ENCODE data around the gene CARMIL3.
"Not testable (repeated sequence)": the region's sequence is repeated elsewhere in the genome, so short reads cannot be mapped to it uniquely, and the experiment has no call there.

The CARMIL3 gene

GRCh38 chr14:24042746-24043145, 9.1 kb upstream of the CARMIL3 start:
- no peak for DNase-seq

DNA sequence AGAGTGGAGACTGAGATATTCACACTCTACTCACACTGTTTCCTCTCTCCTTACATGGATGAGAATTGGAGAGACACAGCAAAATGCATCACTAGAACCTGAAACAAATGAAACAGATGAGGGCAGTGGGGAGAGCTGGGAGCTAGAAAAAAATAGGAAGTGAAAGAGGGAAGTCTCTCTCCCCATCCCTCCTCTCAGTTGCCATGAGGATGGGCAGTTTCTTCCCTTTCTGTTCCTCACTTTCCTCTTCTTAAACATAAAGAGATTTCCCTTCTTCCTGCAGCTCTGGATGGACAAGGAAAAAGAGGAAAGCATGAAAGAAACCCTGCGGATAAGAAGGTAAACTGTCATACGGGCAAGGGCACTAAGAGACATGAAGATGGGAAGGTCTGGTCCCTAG, 2.8 kb upstream of the CARMIL3 start:
- not testable (repeated sequence) for DNase-seq

DNA sequence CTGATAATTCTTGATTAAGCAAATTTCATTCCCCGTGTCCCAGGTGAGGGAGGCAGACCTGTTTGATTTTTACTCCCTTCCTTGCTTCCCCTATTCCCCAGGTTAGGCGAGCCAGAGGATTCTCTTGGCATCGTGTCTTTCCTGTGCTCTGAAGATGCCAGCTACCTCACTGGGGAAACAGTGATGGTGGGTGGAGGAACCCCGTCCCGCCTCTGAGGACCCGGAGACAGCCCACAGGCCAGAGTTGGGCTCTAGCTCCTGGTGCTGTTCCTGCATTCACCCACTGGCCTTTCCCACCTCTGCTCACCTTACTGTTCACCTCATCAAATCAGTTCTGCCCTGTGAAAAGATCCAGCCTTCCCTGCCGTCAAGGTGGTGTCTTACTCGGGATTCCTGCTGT, 1.1 kb upstream of the CARMIL3 start:
- not testable (repeated sequence) for DNase-seq

DNA sequence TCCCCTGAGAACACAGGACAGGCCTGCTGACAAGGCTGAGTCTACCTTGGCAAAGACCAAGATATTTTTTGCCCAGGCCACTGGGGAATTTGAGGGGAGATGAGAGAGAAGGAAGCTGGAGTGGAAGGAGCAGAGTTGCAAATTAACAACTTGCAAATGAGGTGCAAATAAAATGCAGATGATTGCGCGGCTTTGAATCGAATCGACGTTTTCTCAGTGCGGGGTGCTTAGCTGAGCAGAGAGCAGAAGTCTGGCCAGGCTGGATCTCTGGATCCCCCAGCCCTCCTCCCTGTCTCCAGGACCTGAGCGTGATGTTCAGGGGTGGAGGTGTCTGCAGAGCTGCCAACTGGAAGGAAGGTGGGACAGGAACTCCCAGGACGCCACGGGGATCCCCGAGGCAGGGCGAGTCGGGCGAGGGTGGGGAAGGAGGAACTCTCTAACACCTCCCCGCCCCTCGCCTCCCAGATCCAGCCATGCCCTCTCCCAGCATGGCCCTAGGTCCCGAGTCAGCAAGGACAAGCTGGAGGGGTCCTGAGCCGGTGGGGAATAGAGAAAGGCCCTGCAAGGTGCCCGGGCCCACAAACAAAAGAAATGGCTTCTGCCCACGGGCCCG, 527 bp upstream of the CARMIL3 start:
- no peak for DNase-seq

DNA sequence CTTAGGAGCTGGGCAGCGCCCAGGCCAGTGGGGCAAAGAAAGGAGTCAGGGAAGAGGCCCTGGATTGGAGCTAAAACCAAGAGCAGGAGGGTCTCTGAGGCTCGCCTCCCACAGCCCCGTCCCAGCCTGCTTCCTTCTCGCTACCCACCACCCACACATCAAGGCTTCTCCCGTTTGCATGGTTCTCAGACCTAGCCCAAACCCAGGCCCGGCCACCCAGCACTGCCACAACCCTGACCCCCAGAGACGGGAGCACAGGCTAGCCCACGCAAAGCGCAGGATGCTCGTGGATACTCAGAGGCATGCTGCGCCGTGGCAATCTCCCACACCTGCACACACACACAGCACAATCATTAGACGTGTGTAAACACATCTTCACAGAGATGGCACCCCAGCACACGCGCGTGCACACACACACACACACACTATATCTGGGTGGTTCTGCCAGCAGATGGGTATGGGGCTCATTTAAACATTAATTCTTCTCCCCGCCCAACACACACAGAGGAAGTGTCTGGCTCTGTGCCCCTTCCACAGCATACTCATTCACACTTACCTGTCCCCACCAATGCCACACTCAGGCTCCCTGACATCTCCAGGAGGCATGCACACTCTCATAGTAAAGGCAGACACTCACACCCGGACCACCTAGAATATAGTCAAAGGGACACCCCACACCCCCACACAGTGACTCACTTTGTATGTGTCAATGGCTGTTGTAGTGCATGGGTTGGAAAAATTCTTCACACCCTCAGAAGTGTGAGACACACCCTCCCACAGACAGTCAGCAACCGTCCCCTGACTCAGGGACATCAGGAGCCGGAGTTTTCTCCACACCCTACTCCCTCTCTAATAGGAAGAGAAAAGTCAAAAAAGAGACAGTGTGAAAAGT, 1.1 kb downstream of the CARMIL3 start:
- DNase-seq = no peak

GRCh38 chr14:24053548-24054323, 1.9 kb downstream of the CARMIL3 start:
- no peak for DNase-seq

GRCh38 chr14:24054324-24054641, 2.5 kb downstream of the CARMIL3 start:
- DNase-seq = no peak

DNA sequence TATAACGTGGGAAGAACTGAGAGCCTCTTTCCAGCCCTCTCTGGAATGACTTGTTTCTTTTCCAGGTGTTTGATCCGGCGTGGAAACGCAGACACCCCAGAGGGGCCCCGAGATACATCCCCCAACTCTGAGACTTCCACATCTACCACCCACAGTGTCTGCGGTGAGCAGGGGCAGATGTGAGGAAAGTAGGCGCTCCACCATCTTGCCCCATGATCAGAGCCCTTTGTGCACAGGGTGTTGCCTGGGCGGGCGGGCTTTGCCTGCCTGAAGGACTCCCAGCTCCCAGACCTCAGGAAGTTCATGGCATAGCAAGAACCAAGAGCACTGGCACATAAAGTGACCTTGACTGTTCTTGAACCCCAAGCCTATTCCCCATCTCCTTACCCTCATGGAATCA, 2.8 kb downstream of the CARMIL3 start:
- DNase-seq = no peak

- no peak for DNase-seq
Measured at GRCh38 chr14:24055971-24056799, 4.4 kb downstream of the CARMIL3 start.

GRCh38 chr14:24056800-24057184, 5.0 kb downstream of the CARMIL3 start:
- DNase-seq = no peak

GRCh38 chr14:24057271-24057670, 5.5 kb downstream of the CARMIL3 start:
- DNase-seq = no peak

- no peak for DNase-seq
Measured at GRCh38 chr14:24057867-24058259, 6.1 kb downstream of the CARMIL3 start.

GRCh38 chr14:24058260-24058950, 6.6 kb downstream of the CARMIL3 start:
- peak; percentile 57 for DNase-seq

DNA sequence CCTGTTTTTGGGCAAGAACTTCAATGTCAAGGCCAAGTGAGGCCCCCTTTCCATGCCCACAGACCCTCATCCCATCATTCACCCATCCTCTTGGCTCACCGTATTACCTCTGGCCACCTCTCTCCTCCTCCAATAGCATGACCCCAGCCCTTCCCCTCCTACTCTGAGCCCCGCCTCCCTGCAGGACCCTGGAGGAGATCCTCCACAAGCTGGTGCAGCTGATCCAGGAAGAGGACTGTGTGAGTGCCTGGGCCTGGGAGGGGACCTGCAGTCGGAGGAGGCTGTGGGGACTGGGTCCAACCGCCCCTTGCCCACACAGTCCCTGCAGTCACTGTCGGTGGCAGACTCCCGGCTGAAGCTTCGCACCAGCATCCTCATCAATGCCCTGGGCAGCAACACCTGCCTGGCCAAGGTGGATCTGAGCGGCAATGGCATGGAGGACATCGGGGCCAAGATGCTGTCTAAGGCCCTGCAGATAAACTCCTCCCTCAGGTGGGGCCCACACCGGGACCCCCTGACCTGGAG, 7.2 kb downstream of the CARMIL3 start:
- DNase-seq = no peak

GRCh38 chr14:24059841-24060388, 8.1 kb downstream of the CARMIL3 start:
- DNase-seq = no peak

DNA sequence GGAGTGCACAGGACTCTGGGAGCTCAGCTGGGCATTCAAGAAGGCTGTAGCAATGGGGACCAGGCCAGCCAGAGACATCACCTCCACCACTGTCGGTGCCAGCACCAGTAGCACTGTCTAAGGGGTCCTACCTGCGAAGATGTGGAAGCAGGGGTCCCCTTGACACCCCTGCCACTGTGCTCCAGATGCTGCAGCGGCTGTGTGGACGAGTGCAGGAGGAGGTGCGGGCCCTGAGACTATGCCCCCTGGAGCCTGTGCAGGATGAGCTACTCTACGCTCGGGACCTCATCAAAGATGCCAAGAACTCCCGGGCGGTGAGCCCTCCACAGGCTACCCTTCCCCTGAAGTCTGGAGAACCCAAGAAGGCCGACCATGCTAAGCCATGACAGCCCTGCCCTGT, 8.6 kb downstream of the CARMIL3 start:
- DNase-seq = no peak

DNA sequence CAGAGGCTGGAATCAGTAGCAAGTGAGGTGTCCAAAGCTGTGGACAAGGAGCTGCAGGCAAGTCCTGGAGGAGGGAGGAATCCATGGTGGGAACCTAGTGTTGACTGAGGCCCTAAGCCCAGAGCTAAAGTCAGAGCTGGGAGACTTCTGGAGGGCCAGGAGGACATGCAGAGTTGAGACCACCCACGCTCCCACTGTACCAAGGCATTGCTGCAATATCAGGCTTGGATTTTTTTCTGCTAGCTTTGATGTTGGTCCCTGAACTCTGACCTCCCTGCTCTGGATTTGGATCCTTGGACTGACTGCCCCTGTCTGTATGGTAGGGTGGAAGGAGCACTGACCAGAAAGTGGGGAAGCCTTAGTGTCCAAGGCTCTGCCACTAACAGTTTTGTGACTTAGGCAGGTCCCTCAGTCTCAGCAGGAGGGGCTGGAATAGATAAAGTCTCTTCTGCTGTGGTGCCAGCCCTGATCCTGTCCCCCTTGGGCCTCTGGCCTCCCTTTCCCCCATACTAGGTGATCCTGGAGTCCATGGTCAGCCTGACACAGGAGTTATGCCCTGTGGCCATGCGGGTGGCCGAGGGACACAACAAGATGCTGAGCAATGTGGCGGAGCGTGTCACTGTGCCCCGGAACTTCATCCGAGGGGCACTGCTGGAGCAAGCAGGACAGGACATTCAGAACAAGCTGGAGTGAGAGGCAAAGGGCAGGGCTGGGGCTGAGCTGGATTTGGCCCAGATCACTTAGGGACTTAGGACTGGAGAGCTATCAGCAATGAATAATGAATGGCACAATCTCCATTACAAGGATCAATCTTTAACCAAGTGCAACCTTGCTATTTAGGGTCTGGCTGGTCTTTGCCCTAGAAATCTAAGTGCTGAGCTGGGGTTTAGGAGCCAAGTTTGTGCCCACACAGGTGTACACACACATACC, 9.4 kb downstream of the CARMIL3 start:
- no peak for DNase-seq

GRCh38 chr14:24062216-24062980, 10.6 kb downstream of the CARMIL3 start:
- no peak for DNase-seq

GRCh38 chr14:24063263-24063836, 11.5 kb downstream of the CARMIL3 start:
- no peak for DNase-seq
